GM10266 (cell line): ENCODE measurements around the gene ARHGAP20.

Source experiments
- DNase-seq: peaks from one replicate; pipeline ENCODE4 v3.0.0; 2012; ENCODE audit errors: extremely low spot score
- TF ChIP-seq, protein P1 (sequence below): IDR thresholded peaks from 2 replicates; pipeline ENCODE4 v1.5.1; 2012; ENCODE audit warnings: mild to moderate bottlenecking, low read depth; ENCODE audit not compliant: control insufficient read depth, insufficient read depth; ENCODE audit errors: missing control alignments

Gene ARHGAP20

DNA sequence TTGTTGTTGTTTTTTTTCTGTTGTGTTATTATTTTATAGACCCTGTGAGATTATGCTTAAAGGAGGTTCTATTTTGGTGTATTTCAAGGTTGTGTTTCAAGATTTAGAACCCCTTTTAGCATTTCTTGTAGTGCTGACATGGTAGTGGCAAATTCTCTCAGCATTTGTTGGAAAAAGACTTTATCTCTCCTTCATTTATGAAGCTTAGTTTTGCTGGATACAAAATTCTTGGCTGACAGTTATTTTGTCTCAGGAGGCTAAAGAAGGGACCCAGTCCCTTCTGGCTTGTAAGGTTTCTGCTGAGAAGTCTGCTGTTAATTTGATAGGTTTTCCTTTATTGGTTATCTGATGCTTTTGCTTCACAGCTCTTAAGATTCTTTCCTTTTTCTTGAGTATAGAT is 40.7 kb upstream of the ARHGAP20 start:
- no peak for DNase-seq
- TF ChIP-seq, protein P1, sequence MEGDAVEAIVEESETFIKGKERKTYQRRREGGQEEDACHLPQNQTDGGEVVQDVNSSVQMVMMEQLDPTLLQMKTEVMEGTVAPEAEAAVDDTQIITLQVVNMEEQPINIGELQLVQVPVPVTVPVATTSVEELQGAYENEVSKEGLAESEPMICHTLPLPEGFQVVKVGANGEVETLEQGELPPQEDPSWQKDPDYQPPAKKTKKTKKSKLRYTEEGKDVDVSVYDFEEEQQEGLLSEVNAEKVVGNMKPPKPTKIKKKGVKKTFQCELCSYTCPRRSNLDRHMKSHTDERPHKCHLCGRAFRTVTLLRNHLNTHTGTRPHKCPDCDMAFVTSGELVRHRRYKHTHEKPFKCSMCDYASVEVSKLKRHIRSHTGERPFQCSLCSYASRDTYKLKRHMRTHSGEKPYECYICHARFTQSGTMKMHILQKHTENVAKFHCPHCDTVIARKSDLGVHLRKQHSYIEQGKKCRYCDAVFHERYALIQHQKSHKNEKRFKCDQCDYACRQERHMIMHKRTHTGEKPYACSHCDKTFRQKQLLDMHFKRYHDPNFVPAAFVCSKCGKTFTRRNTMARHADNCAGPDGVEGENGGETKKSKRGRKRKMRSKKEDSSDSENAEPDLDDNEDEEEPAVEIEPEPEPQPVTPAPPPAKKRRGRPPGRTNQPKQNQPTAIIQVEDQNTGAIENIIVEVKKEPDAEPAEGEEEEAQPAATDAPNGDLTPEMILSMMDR, result no peak

DNA sequence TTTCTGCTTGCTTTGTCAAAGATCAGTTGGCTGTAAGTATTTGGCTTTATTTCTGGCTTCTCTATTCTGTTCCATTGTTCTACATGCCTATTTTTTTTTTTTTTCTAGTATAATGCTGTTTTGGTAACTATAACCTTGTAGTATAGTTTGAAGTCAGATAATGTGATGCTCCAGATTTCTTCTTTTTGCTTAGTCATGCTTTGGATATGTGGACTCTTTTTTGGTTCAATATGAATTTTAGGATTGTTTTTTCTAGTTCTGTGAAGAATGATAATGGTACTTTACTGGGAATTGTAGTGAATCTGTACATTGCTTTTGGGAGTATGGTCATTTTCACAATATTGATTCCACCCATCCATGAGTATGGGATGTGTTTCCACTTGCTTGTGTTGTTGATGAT is 37.9 kb upstream of the ARHGAP20 start:
- TF ChIP-seq, protein P1, result no peak
- no peak for DNase-seq

DNA sequence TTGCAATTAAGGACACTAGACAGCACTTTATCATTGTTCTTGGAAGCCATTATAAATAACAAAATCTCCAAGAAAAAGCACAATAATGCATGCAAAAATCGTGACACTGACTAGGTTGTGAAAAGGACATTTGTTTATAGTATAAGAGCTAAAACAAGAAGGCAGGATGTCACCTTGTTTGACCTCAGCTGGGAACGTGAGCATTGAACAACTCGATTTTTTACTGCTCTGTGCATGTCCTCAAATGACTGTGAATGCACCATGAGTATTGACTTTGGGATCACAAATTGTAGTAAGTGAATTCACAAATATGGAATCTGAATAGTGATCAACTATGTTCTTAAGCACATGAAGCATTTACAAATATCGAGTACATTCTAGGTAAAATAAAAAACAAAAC is 35.3 kb upstream of the ARHGAP20 start:
- TF ChIP-seq, protein P1, result no peak
- DNase-seq, result no peak

DNA sequence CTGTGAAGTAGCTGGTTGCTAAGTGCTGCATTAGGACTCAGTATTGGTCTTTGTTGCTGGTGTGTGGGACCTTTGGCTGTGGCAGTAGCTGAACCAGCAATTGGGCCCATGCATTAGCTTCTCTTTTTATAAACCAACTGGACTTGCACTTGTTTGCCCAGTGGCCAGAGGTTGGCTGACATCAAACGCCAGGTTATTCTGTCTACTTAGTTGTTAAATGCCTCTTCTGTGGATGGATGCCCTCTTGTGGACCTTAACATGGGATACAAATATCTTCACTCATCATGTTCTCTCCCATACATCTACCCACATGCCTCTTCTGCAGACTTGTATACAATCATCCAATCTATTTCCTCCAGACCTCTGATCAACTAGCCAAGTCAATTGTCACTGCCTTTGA is 26.4 kb upstream of the ARHGAP20 start:
- DNase-seq, result no peak
- TF ChIP-seq, protein P1, result no peak

DNA sequence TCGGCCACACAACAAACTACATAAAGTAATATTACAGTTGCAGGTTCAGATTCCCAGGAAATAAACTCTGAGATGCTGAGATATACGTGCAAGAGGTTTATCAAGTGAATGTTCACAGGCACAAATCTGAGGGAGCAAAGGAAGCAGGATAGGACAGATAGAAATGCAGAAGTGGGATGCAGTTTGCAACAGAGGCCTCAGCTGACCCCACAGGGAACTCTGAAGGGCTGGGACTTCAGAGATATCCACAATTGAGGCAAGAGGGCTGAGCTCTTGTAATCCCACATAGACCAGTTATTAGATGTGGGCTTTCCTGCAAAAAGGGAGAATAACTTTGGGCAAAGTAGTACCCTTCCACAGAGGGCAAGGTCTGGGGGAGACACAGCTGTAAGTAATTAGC is 25.4 kb upstream of the ARHGAP20 start:
- TF ChIP-seq, protein P1, result no peak
- no peak for DNase-seq

DNA sequence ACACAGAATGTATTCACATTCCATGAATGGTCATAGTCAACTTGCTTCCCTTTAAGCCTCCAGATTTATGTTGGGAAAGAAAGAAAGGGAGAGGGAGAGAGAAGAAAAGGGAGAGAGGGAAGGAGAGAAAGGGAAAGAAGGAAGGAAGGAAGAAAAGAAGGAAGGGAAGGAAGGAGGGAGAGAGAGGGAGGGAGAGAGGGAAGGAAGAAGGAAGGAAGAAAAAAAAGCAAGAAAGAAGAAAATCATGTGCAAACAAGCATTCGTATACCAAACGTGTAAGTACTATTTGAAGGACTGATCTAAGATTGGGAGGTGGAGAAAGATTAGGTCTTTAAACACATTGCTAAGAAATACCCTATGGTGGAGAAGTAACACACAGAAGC is 23.9 kb upstream of the ARHGAP20 start:
- DNase-seq, result no peak

DNA sequence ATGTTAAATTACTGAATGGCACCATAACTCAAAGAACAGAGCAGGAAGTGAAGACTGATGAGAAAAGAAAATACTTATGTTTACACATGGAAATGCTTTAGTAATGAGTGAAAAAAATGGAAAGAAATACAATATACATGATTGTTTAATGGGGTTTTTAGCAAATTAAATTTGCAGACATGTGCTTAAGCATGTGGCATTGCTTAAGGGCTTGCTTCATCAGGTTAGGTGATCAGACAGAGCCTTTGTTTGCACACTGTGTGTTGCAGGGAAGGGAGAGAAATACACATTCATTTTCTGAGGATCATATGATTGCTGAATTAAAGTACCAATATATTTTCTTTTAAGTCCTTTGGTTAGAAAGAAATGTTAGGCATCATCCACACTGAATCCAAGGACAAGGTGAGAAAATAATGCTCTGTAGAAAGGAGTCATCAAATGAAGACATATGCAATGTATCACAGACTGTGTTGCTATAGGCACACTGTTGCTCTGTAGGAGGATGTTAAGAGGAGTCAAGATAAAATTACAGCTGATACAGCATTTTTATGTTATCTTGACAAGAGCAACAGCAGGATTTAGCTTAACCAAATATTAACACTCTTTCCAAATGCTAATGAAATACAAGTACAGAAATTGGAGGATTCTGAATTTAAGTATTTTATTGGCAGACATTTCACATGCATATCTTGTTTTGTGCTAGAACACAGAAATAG is 23.4 kb upstream of the ARHGAP20 start:
- TF ChIP-seq, protein P1, result no peak

More for the DNA sequence above, 23.9 kb upstream of the ARHGAP20 start:
- TF ChIP-seq, protein P1, result no peak

More for the DNA sequence above, 23.4 kb upstream of the ARHGAP20 start:
- DNase-seq, result no peak
